ENCODE results near the gene VASN. TPM values are rescaled to one million over a fixed set of nuclear protein-coding genes. Genes with fewer than 3 reads are reported as not detected.

Gene VASN
- total RNA-seq, 2 donors from 2014 or later, result 0.11 to 0.29 TPM

DNA sequence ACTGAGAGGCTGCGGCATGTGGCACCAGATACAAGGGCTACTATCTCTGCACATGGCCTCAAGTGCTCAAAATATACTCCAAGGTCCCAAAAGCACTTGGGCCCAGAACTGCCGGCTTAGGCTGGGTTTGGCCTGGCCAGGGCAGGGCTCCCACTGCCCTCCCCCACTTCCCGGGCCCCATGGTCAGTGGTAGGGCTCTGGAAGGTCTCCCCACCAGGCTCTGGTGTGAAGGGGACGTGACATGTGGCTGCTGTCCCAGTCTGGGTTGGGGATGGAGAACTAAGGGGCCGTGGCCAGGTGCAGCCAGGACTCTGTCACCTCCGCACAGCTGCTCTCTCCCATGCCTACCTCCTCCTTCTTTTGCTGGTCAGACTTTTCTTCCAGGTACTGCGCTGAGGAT, 14.8 kb upstream of the VASN start:
- no peak for ATAC-seq (replicated peaks)
- Mint-ChIP-seq H3K36me3 (ENCODE audit: low read depth) (peaks cover 51% of the 10 kb centered on the region), H3K27me3 (no peaks in the 10 kb centered on the region), H3K27ac (no peak overlapping the region), H3K4me1 (no peaks in the 10 kb centered on the region), H3K9me3 (no peaks in the 10 kb centered on the region), H3K4me3 (no peak overlapping the region)

DNA sequence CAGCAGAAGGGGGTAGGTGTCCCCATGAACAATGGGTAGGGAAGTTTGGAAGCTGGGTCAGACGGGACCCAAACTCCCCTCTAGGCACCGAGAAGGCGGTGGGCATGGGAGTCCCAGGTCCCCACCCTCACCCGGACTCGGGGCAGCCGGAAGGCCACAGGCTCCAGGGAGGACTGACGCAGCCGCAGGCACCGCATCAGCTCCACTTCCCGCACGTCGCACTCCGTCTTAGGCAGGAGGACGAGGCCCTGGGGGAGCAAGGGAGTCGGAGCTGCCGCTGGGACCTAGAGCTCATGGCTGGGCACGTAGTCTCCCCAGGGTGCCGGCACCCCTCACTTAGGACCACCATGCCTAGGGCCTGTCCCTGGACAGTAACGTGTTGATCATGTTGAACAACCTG, 13.4 kb upstream of the VASN start:
- H3K4me1 Mint-ChIP-seq, result no peaks in the 10 kb centered on the region
- no peak overlapping the region for H3K27ac Mint-ChIP-seq
- H3K9me3 Mint-ChIP-seq, result no peaks in the 10 kb centered on the region
- no peaks in the 10 kb centered on the region for H3K27me3 Mint-ChIP-seq
- no peak overlapping the region for H3K4me3 Mint-ChIP-seq
- peaks cover 63% of the 10 kb centered on the region for H3K36me3 Mint-ChIP-seq (ENCODE audit: low read depth)
- no peak for ATAC-seq (replicated peaks)

- H3K4me3 Mint-ChIP-seq, result no peak overlapping the region
- H3K36me3 Mint-ChIP-seq (ENCODE audit: low read depth), result peaks cover 71% of the 10 kb centered on the region
- no peaks in the 10 kb centered on the region for H3K27me3 Mint-ChIP-seq
- ATAC-seq (replicated peaks), result peak; percentile 82
- no peaks in the 10 kb centered on the region for H3K4me1 Mint-ChIP-seq
- H3K27ac Mint-ChIP-seq, result peak overlapping the region; percentile 46
- no peaks in the 10 kb centered on the region for H3K9me3 Mint-ChIP-seq
These were observed 12.7 kb upstream of the VASN start for GRCh38 chr16:4358831-4359561.

- peaks cover 65% of the 10 kb centered on the region for H3K36me3 Mint-ChIP-seq (ENCODE audit: low read depth)
- H3K27ac Mint-ChIP-seq, result no peak overlapping the region
- no peak overlapping the region for H3K4me3 Mint-ChIP-seq
- ATAC-seq (replicated peaks), result no peak
- no peaks in the 10 kb centered on the region for H3K4me1 Mint-ChIP-seq
- H3K27me3 Mint-ChIP-seq, result no peaks in the 10 kb centered on the region
- H3K9me3 Mint-ChIP-seq, result no peaks in the 10 kb centered on the region
These were observed 11.7 kb upstream of the VASN start for GRCh38 chr16:4359914-4360313.

DNA sequence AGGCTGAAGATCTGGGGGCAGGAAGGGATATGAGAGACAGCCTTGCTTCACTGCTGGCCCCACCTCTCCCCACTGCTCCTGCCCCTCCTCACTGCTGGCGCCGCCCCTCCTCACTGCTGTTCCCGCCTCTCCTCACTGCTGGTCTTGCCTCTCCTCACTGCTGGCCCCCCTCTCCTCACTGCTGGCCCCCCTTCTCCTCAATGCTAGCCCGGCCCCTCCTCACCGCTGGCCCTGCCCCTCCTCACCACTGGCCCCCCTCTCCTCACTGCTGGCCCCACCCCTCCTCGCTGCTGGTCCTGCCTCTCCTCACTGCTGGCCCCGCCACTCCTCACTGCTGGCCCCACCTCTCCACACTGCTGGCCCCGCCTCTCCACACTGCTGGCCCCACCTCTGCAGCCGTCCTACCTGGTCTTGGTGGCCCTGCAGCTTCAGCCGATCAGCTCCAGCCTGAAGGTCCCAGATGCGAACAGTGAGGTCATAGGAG, 11.1 kb upstream of the VASN start:
- Mint-ChIP-seq H3K27ac (no peak overlapping the region), H3K27me3 (no peaks in the 10 kb centered on the region), H3K4me1 (no peaks in the 10 kb centered on the region), H3K9me3 (no peaks in the 10 kb centered on the region), H3K4me3 (no peak overlapping the region), H3K36me3 (ENCODE audit: low read depth) (peaks cover 61% of the 10 kb centered on the region)
- ATAC-seq (replicated peaks), result peak; percentile 49

DNA sequence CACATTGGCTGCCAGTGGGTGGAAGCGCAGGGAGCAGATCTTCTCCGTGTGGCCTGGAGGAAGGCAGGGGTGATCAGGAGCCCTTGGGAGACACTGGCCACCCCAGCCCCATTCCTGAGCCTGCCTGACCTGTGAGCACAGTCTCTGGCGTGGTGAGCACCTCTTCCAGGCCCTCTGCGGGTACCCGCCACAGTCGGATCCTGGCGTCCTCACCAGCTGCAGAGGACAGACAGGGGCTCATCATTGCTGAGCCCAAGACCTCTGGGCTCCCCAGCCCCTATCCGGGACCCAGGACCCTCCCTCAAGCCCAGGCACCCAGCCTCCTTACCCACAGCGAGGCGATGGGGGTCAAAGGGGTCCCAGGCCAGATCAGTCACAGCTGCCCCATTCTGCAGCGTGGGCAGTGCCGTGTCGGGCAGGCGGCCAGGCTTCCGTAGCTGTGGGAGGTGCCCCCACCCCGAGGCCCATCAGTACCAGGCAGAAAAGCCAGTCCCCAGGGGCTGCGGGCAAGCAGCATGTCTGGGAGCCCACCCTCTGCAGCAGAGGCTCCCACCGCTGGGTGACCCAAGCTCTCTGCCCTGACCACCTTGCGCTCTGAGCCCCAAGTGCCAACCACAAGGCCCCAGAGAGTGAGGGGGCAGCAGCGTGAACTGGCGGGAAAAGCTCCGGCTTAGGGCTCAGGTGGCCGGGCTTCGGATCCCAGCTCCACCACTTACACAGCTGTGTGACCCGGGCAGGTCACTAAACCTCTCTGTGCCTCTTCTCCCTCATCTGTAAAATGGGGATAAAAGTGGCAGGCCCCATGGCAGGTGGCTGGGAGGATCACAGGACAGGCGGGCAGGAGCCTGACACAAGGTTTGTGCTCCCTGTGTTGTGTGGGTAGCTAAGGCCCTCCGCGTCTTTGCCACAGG, 10.4 kb upstream of the VASN start:
- no peak for ATAC-seq (replicated peaks)
- peaks cover 59% of the 10 kb centered on the region for H3K36me3 Mint-ChIP-seq (ENCODE audit: low read depth)
- H3K4me3 Mint-ChIP-seq, result no peak overlapping the region
- no peaks in the 10 kb centered on the region for H3K27me3 Mint-ChIP-seq
- H3K27ac Mint-ChIP-seq, result no peak overlapping the region
- H3K9me3 Mint-ChIP-seq, result no peaks in the 10 kb centered on the region
- H3K4me1 Mint-ChIP-seq, result no peaks in the 10 kb centered on the region

DNA sequence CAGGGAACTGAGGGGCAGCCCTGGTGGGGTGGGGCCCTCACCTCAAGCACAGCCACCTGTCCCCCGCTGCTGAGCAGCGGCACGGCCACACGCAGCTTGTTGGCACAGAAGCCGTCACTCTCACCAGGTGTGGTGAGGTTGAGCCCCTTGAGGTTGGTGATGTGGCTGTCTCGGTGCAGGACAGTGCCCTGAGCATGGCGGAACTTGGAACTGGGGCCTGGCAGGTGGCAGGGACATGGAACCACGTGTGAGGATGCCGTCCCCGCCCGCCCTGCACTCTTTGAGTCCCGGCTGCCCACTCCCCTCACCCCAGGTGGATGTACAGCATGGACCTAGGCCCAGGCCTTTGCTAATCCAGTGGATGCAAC, 9.7 kb upstream of the VASN start:
- peaks cover 53% of the 10 kb centered on the region for H3K36me3 Mint-ChIP-seq (ENCODE audit: low read depth)
- H3K9me3 Mint-ChIP-seq, result no peaks in the 10 kb centered on the region
- H3K27me3 Mint-ChIP-seq, result no peaks in the 10 kb centered on the region
- no peak overlapping the region for H3K27ac Mint-ChIP-seq
- no peaks in the 10 kb centered on the region for H3K4me1 Mint-ChIP-seq
- no peak overlapping the region for H3K4me3 Mint-ChIP-seq
- no peak for ATAC-seq (replicated peaks)

GRCh38 chr16:4362476-4363135, 9.0 kb upstream of the VASN start:
- no peak overlapping the region for H3K27ac Mint-ChIP-seq
- H3K36me3 Mint-ChIP-seq (ENCODE audit: low read depth), result peaks cover 52% of the 10 kb centered on the region
- H3K4me3 Mint-ChIP-seq, result no peak overlapping the region
- no peaks in the 10 kb centered on the region for H3K4me1 Mint-ChIP-seq
- no peak for ATAC-seq (replicated peaks)
- H3K9me3 Mint-ChIP-seq, result no peaks in the 10 kb centered on the region
- H3K27me3 Mint-ChIP-seq, result no peaks in the 10 kb centered on the region

DNA sequence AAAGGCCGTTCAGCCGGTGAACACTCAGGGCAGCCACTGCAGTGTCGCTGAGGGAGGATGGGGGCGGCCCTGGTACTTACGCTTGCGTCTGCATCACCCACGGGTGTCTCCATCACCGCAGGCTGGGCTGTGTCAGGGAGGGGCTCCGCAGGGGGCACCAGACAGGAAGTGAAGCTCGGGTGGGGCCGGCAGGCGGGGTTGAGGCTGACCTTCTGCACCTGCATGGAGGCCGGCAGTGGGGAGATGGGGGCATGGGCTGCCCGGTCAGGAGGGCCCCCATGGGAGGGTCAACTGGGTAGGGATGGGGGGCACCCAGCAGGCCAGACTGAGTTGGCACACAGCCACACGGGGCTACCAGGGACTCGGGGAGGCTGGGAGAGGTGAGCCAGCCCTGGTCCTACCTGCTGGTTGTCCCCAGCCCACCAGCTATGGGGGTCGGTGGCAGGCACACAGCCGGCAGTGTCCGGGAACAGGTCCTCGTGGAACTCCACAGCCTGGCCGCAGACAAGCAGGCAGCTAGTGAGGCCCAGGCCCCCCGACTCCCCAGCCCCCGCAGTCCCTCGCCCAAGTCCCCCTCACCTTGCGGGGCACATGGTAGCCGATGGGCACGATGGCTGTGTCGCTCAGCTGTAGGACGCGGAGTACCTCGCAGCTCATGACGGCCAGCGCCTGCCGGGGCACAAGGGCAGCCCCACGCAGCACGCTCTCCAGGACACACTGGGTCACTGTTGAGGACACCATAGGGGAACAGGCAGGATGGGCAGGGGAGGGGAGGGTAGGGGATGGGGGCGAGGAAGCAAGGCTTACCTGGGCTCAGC, 7.2 kb upstream of the VASN start:
- ATAC-seq (replicated peaks), result no peak
- H3K27ac Mint-ChIP-seq, result no peak overlapping the region
- no peaks in the 10 kb centered on the region for H3K27me3 Mint-ChIP-seq
- no peaks in the 10 kb centered on the region for H3K4me1 Mint-ChIP-seq
- peaks cover 37% of the 10 kb centered on the region for H3K36me3 Mint-ChIP-seq (ENCODE audit: low read depth)
- no peak overlapping the region for H3K4me3 Mint-ChIP-seq
- H3K9me3 Mint-ChIP-seq, result no peaks in the 10 kb centered on the region

- Mint-ChIP-seq H3K27ac (no peak overlapping the region), H3K27me3 (no peaks in the 10 kb centered on the region)
- ATAC-seq (replicated peaks), result no peak
These were observed 6.6 kb upstream of the VASN start for GRCh38 chr16:4365014-4365406.

GRCh38 chr16:4365615-4366014, 6.0 kb upstream of the VASN start:
- peaks cover 31% of the 10 kb centered on the region for H3K36me3 Mint-ChIP-seq (ENCODE audit: low read depth)
- ATAC-seq (replicated peaks), result no peak
- no peaks in the 10 kb centered on the region for H3K27me3 Mint-ChIP-seq
- no peak overlapping the region for H3K27ac Mint-ChIP-seq
- no peak overlapping the region for H3K4me3 Mint-ChIP-seq
- no peaks in the 10 kb centered on the region for H3K9me3 Mint-ChIP-seq
- no peaks in the 10 kb centered on the region for H3K4me1 Mint-ChIP-seq

More at GRCh38 chr16:4365014-4365406, 6.6 kb upstream of the VASN start:
- H3K4me1 Mint-ChIP-seq, result no peaks in the 10 kb centered on the region
- no peak overlapping the region for H3K4me3 Mint-ChIP-seq
- peaks cover 31% of the 10 kb centered on the region for H3K36me3 Mint-ChIP-seq (ENCODE audit: low read depth)
- no peaks in the 10 kb centered on the region for H3K9me3 Mint-ChIP-seq

- H3K36me3 Mint-ChIP-seq (ENCODE audit: low read depth), result peaks cover 31% of the 10 kb centered on the region
- no peaks in the 10 kb centered on the region for H3K9me3 Mint-ChIP-seq
- H3K27me3 Mint-ChIP-seq, result no peaks in the 10 kb centered on the region
- no peaks in the 10 kb centered on the region for H3K4me1 Mint-ChIP-seq
- no peak overlapping the region for H3K27ac Mint-ChIP-seq
- H3K4me3 Mint-ChIP-seq, result no peak overlapping the region
- ATAC-seq (replicated peaks), result no peak
These were observed 5.6 kb upstream of the VASN start for GRCh38 chr16:4366016-4366415.

- H3K36me3 Mint-ChIP-seq (ENCODE audit: low read depth), result peaks cover 27% of the 10 kb centered on the region
- no peaks in the 10 kb centered on the region for H3K4me1 Mint-ChIP-seq
- no peaks in the 10 kb centered on the region for H3K27me3 Mint-ChIP-seq
- no peaks in the 10 kb centered on the region for H3K9me3 Mint-ChIP-seq
- H3K27ac Mint-ChIP-seq, result peak overlapping the region; percentile 82
- H3K4me3 Mint-ChIP-seq, result no peak overlapping the region
- no peak for ATAC-seq (replicated peaks)
These were observed 4.2 kb upstream of the VASN start for GRCh38 chr16:4367393-4367856.

Data from activated T-helper 17 cell treated with anti-CD3 and anti-CD28 coated beads, Interleukin-2, amount 50 U/mL, for 72 hours (primary cell).